Measurements from ENCODE around the gene ENKD1.

ENKD1 gene

GRCh38 chr16:67661886-67662652 lies 4.5 kb downstream of the ENKD1 start:
- peak overlapping the region; percentile 93 for H3K4me2 ChIP-seq (ENCODE audit: low read length)
- H3K79me2 ChIP-seq (ENCODE audit: control insufficient read depth, low read length) = peaks cover 29% of the 10 kb centered on the region
- peaks cover 4% of the 10 kb centered on the region; the same call in 1 of the 2 replicates for H4K20me1 ChIP-seq (ENCODE audit: control insufficient read depth, insufficient read depth, low read depth, low read length)
- no peak overlapping the region for H3K27ac ChIP-seq (ENCODE audit: low read depth, low read length)
- H3K4me1 ChIP-seq (ENCODE audit: control insufficient read depth, low read length) = peaks cover 35% of the 10 kb centered on the region
- H3F3A ChIP-seq (ENCODE audit: control insufficient read depth, insufficient read depth) = no peaks in the 10 kb centered on the region
- H3K36me3 ChIP-seq (ENCODE audit: control insufficient read depth, low read length) = peaks cover 44% of the 10 kb centered on the region
- no peaks in the 10 kb centered on the region for H3K9me3 ChIP-seq (ENCODE audit: control insufficient read depth, insufficient read depth, low read length)
- no peaks in the 10 kb centered on the region for H3K9me2 ChIP-seq (replicated peaks; ENCODE audit: control insufficient read depth, low read length)
- H3K4me3 ChIP-seq (ENCODE audit: low read length) = peak overlapping the region; percentile 87
- TF ChIP-seq, protein P1, sequence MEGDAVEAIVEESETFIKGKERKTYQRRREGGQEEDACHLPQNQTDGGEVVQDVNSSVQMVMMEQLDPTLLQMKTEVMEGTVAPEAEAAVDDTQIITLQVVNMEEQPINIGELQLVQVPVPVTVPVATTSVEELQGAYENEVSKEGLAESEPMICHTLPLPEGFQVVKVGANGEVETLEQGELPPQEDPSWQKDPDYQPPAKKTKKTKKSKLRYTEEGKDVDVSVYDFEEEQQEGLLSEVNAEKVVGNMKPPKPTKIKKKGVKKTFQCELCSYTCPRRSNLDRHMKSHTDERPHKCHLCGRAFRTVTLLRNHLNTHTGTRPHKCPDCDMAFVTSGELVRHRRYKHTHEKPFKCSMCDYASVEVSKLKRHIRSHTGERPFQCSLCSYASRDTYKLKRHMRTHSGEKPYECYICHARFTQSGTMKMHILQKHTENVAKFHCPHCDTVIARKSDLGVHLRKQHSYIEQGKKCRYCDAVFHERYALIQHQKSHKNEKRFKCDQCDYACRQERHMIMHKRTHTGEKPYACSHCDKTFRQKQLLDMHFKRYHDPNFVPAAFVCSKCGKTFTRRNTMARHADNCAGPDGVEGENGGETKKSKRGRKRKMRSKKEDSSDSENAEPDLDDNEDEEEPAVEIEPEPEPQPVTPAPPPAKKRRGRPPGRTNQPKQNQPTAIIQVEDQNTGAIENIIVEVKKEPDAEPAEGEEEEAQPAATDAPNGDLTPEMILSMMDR (IDR thresholded peaks at IDR 0.05; ENCODE audit: low read depth, low read length, poor library complexity, severe bottlenecking) = no peak
- TF ChIP-seq EZH2phosphoT487 (IDR thresholded peaks at IDR 0.05; ENCODE audit: borderline replicate concordance, low read length) = no peak
- no peaks in the 10 kb centered on the region for H3K27me3 ChIP-seq (ENCODE audit: control insufficient read depth, low read length)

DNA sequence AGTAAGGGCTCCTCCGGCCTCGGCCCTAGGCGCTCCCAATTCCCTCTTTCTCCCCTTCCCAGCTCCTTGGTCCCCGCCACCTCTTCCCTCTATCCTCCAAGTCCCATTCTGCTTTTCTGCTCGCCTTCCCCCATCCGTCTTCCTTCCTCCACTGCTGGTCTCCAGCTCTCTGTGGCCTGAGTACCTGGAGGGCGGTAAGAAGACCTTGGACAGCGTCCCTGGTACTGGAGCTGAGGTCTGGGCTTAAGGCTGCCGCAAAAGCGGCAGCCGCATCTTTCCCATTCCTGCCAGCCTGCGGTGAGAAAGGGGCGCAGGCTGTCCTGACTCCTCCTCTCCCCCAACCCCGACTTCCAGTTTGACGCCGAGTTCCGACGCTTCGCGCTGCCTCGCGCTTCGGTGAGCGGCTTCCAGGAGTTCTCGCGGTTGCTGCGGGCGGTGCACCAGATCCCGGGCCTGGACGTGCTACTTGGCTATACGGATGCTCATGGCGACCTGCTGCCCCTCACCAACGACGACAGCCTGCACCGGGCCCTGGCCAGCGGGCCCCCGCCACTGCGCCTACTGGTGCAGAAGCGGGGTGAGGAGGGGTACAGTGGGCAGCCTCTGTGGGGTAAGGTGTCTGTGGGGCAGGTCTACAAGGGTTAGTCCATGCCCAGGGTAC lies 5.3 kb downstream of the ENKD1 start:
- peak overlapping the region; percentile 42 for H3K27ac ChIP-seq (ENCODE audit: low read depth, low read length)
- H4K20me1 ChIP-seq (ENCODE audit: control insufficient read depth, insufficient read depth, low read depth, low read length) = peaks cover 4% of the 10 kb centered on the region; the same call in 1 of the 2 replicates
- H3K36me3 ChIP-seq (ENCODE audit: control insufficient read depth, low read length) = peaks cover 53% of the 10 kb centered on the region

DNA sequence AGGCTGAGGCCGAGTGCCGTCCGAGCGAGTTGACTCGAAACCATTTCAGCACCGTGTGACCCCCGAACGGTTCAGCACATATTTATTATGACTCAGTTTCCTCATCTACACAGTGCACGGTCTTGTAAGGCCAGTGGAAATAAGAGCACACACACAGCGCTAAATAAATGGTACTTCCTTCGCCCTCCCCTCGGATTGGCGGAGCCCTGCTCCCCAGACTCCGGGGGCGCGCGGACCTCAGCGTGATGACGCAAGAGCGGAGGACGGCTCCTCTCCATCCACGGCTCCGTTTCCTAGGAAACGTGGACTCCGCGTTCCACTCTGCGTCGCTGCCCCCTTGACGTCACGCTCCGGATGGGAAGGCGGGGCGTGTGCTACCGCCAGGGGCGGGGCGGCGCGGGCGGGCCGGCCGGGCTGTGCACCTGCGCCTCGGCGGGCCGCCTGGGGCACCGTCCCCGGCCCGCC lies 6.0 kb downstream of the ENKD1 start, which contains the start of gene PARD6A:
PARD6A (plus strand) TSS at position 397 of the 465 bp plus-strand sequence. CDS start 79 bp downstream, outside the sequence.
- Histone ChIP-seq H3K9me3 (ENCODE audit: control insufficient read depth, insufficient read depth, low read length) (no peaks in the 10 kb centered on the region), H3F3A (ENCODE audit: control insufficient read depth, insufficient read depth) (no peaks in the 10 kb centered on the region), H3K4me1 (ENCODE audit: control insufficient read depth, low read length) (peaks cover 26% of the 10 kb centered on the region), H3K27me3 (ENCODE audit: control insufficient read depth, low read length) (no peaks in the 10 kb centered on the region), H3K4me2 (ENCODE audit: low read length) (peak within 1 kb of the TSS; percentile 94), H3K9me2 (replicated peaks; ENCODE audit: control insufficient read depth, low read length) (no peaks in the 10 kb centered on the region), H3K27ac (ENCODE audit: low read depth, low read length) (peak within 1 kb of the TSS; percentile 79), H3K36me3 (ENCODE audit: control insufficient read depth, low read length) (peaks cover 59% of the 10 kb centered on the region), H4K20me1 (ENCODE audit: control insufficient read depth, insufficient read depth, low read depth, low read length) (peaks cover 4% of the 10 kb centered on the region; the same call in 1 of the 2 replicates), H3K4me3 (ENCODE audit: low read length) (peak within 1 kb of the TSS; percentile 98), H3K79me2 (ENCODE audit: control insufficient read depth, low read length) (peaks cover 29% of the 10 kb centered on the region)
- TF ChIP-seq, protein P1 (IDR thresholded peaks at IDR 0.05; ENCODE audit: low read depth, low read length, poor library complexity, severe bottlenecking) = no peak
- TF ChIP-seq EZH2phosphoT487 (IDR thresholded peaks at IDR 0.05; ENCODE audit: borderline replicate concordance, low read length) = no peak

More for the DNA sequence above, 5.3 kb downstream of the ENKD1 start:
- peak overlapping the region; percentile 87 for H3K4me3 ChIP-seq (ENCODE audit: low read length)
- no peaks in the 10 kb centered on the region for H3K9me3 ChIP-seq (ENCODE audit: control insufficient read depth, insufficient read depth, low read length)
- H3K79me2 ChIP-seq (ENCODE audit: control insufficient read depth, low read length) = peaks cover 29% of the 10 kb centered on the region
- peaks cover 32% of the 10 kb centered on the region for H3K4me1 ChIP-seq (ENCODE audit: control insufficient read depth, low read length)
- H3F3A ChIP-seq (ENCODE audit: control insufficient read depth, insufficient read depth) = no peaks in the 10 kb centered on the region
- TF ChIP-seq, protein P1 (IDR thresholded peaks at IDR 0.05; ENCODE audit: low read depth, low read length, poor library complexity, severe bottlenecking) = no peak
- no peak for TF ChIP-seq EZH2phosphoT487 (IDR thresholded peaks at IDR 0.05; ENCODE audit: borderline replicate concordance, low read length)
- peak overlapping the region; percentile 93 for H3K4me2 ChIP-seq (ENCODE audit: low read length)
- H3K9me2 ChIP-seq (replicated peaks; ENCODE audit: control insufficient read depth, low read length) = no peaks in the 10 kb centered on the region
- no peaks in the 10 kb centered on the region for H3K27me3 ChIP-seq (ENCODE audit: control insufficient read depth, low read length)

Data from DOHH2 (cell line).